HG02885 (cell line): ENCODE measurements around the gene HS3ST5.
"Not testable (repeated sequence)": the region's sequence is repeated elsewhere in the genome, so short reads cannot be mapped to it uniquely, and the experiment has no call there.

Experiments used
- ATAC-seq: cut with Tn5 transposase; IDR thresholded peaks from one replicate; pipeline ENCODE4 v1.9.1; 2021; ENCODE audit warnings: mild to moderate bottlenecking; ENCODE audit not compliant: unreplicated experiment, poor library complexity

The HS3ST5 gene

DNA sequence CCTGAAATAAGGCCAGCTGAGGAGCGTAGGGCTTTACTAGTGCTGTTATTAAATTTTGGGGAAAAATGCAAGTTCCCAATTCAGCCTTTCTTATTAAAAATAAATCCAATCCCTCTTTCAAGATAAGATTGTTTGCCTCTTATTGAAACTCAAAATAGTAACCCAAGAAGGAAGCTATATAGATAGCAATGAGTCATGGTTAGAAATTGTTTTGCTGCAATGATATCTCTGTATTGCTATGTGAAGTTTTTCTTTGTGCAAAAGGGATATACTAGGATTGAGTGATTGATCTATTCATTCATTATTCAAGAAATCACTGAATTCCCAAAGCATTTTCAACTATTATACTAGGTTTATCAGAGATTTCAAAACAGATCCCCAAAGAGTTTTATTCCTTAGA lies 278.9 kb downstream of the HS3ST5 start:
- no peak for ATAC-seq

DNA sequence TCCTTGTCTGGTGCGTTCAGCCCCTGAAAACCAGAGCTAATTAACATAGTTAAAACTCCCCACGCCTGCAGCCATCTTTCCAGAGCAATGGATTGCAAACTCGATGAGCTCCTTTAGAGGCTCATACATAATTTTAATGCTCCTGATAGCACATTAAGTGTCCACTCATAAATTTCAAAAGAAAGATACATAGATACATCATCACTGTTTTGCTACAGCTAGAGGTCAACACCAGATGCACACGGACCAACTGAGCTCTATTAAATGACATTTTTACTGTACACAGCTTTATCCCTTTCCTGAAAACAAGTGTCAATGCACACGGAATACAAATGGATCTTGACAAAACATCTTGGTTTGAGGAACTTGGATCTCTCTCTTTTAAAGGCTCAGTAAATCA lies 280.6 kb downstream of the HS3ST5 start:
- ATAC-seq: no peak

DNA sequence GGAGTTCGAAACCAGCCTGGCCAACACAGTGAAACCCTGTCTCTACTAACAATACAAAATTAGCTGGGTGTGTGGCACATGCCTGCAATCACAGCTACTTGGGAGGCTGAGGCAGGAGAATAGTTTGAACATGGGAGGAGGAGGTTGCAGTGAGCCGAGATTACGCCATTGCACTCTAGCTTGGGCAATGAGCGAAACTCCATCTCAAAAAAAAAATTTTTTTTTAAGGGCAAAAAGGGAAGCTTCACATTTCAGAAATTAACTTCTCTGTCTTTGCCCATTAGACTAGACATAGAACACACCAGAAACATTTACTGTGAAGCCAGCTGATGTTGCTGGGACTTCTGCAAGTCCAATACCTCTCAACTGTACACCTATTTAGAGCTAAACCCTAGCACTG lies 281.1 kb downstream of the HS3ST5 start:
- ATAC-seq: no peak

DNA sequence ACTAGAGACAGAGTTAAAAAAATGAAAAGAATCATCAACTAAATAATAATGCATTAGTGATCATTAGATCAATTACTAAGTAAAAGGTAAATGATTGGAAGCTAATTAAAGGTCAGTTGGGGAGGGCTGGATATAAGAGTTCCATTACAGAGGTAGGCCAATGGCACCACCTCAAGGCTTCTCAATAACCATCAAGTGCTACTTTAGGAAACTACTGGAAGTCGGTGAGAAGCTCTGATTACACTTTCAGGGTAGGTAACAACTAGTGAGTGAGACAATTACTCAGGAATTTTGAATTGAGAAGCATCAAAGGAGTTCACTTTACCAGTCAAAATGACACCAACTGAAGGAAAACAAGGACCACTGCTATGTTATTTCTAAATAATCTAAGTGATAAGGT lies 281.7 kb downstream of the HS3ST5 start:
- no peak for ATAC-seq

DNA sequence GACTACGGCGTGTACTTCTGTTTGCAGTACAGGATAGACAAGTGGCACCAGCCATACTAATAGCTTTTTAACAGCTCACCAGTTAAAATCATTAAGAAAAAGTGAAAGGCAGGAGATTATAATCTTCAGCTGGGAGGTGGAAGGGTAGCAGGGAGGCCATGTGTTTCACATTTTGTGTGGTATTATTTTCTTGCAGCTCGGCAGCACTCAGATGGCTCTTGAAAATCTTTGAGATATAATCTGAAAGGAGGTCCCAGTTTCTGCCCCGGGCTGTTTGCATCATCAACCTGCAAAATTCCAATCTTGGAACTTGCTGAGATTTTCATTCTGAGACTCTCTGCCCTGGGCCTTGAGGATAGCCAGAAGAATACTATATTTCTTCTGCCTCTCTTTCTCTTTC lies 284.4 kb downstream of the HS3ST5 start:
- no peak for ATAC-seq

DNA sequence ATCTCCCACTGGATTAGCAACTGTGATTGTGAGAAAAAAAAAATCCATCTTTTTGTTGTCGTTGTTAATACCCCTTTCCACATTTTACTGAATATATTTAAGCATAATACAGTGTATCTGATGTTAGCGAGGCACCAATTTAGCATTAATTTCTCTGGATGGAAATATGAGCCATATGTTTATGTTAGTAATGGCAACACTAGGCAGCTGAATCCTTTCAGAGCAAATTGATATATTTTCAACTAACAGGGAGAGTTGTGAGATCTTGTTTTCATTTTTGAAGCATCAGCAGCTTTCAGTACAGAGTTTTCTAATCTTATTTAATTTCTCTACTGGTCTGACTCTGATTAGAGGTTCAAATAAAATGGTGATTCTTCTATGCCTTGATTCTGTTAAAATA lies 287.1 kb downstream of the HS3ST5 start:
- ATAC-seq: no peak

DNA sequence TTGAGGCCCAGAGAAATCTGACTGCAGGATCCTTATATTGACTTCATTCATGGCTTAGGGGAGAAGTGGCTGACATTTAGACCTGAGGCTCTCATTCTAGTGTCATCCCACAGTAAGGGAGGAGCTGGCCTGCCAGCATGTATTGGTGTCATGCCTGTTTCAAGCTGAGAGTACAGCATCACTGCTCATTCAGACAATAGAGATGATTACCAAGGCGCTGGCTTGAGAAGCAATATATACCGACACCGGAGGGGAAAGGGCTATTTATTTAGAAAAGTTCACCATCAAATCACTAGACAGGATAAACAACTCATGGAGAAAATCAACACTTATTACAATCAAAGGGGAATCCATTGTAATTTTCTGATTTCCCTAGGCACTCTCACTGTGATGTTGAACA lies 287.5 kb downstream of the HS3ST5 start:
- ATAC-seq: no peak

DNA sequence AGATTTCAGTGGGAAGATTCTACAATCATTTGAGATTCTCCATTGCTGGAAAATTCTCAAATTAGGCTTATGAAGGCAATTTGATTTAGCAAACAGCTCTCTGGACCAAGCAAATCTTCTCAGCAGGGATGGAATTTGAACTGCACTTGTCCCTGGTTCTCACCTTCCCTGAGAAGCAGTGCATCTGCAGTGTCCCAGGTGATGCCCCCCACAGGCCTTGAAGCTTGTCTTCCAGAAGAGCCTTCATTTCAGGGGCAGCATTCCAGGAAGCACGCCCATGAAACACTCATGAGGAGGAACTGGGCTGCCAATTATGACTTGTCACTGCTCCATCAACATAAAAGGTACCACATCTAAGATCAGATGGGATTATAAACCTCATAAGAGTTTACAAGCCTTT lies 289.0 kb downstream of the HS3ST5 start:
- ATAC-seq: no peak

DNA sequence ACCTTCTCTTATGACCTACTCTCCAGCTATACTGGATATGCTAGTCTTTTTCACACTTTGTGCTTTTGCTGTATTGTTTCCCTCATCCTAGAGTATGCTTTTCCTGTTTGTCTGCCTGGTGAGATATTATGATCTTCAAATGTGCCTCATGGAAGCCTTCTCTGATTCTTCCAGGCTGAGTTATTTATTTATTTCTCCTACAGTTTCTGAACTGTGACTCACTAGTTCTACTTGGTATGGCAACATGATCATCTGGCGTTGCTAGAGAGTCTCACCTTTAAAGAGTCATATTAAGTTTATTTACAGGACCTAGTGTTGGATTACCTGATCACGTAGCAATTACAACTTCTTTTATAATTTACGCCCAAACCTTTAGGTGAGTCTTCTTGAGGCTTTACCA lies 290.7 kb downstream of the HS3ST5 start:
- ATAC-seq: no peak

DNA sequence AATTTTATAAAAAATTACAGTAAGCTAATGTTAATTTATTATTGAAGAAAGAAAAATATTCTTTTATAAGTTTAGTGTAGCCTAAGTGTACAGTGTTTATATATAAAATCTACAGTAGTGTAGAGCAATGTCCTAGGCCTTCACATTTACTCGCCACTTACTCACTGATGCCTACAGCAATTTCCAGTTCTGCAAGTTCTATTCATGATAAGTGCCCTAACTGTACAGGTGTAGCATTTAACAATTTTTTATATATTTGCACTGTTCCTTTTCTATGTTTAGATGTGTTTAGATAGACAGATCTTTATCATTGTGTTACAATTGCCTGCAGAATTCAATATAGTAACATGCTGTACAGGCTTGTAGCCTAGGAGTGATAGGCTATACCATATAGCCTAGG lies 291.8 kb downstream of the HS3ST5 start:
- ATAC-seq: no peak

DNA sequence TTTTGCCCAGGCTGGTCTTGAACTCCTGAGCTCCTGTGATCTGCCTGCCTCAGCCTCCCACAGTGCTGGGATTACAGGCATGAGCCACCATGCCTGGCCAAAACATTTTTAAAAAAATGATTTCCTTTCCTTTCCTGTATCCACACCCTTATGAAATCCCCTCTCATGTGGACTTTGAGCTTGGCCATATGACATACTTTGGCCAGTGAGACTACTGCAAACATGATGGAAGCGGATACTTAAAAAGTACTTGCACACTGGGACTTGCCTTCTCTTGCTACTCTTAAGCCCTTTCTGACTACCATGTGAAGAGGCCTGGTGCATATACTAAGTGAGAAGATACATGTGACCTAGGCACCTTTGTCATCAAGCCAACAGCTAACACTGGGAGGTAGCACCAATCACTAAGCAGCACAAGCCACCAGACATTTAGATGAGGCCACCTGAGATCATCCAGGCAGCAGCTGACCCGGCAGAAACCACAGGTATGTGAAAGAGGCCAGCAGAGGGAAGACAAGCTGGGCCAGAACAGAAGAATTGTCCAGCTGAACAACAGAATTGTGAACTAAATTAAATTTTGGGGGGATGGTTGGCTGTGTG lies 293.4 kb downstream of the HS3ST5 start:
- ATAC-seq: no peak

DNA sequence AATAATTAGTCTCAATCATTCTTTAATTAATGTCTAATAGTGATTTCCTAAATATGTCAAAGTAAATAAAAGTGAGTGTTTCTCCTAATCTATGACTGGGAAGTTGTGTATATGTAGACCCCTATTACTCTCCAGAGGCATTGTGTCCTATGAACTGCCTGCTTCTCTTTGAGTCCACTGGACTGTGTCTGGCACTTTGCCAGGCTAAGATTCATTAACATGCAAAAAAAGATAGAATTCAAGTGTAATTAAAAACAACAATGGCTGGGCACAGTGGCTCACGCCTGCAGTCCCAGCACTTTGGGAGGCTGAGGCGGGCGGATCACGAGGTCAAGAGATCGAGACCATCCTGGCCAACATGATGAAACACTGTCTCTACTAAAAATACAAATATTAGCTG lies 298.3 kb downstream of the HS3ST5 start:
- not testable (repeated sequence) for ATAC-seq

DNA sequence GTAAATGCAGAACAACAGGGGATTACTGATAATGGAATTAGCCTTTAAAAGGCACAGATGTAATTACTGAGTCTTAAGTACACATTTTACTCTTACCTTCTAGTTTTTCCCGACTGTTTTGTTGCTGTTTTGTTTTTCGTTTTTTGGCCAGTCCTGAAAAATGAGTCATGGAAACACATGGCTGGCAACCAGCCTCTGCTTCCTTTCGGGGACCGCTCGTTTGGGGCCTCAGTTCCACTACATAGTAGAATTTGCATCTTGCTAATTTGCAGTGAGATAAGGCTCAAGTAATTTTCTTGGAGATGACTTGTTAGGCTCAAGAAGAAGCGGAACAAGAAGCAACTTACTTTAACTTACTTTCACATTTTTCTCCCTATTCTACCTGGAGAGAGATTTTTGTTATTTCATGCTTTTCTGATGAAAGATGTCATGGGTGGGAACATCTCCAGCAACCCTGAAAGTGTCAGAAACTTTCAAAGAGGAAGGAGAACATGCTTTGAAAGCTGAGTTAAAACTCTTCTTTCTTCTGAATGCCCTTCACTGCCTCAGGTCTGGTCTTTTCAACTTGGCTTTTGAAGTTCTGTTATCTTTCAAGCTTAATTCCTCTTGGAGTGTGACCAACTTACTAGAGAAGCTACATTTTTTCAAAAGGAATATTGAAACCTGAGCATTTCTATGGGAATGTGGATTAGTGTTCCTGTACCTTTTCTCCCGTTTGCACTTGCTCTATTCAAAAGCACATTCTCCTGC lies 300.4 kb downstream of the HS3ST5 start:
- no peak for ATAC-seq

DNA sequence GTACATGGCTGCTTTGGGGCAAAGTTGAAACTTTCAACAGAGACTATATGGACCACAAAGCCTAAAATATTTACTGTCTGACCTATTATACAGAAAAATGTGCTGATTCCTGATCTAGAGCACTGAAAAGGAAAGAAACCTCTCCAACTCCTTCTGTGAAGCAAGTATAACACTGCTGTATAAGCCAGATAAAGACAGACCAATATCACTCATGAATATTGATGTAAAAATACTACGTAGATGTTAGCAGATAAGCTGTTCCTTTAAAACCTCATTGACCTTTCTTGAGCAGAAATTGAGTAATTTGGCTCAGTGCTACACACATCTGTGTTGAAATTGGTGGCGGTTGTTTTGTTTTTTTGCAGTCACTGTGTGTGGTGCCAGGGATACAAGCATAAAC lies 302.0 kb downstream of the HS3ST5 start:
- no peak for ATAC-seq

DNA sequence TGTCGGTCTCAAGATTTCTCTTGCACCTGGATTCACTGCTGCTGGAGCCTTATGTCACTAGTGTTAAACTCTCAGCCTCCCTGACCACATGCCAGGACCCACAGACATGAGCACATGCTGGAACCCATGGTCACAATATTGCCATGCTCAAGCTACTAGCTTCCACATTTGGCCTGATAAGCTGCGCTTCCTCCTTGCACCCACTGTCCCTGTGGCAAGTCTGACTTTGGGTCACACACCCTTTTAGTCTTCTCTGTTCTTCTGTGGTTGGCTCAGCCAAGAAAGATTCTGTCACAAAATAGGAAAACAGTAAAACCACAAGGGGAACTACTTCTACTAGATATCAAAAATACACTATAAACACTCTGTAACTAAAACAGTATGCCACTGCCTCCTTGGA lies 303.0 kb downstream of the HS3ST5 start:
- ATAC-seq: no peak

DNA sequence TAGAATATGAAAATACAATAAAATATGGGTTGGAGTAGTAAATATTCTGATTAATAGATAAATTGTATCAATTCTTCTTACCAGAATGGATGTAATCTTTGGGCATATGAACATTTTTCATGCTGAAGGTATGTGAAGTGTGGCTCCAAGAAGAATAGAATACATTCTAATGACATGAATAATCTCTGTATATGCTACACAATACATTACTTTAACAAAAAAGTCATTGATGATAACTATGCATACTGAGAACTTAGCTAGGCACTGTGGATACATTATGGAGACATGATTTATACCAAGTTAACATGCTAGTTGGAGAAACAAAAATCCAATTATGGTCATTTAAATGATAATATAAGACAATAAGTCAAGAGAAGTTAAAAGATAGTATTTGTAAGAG lies 309.2 kb downstream of the HS3ST5 start:
- no peak for ATAC-seq

DNA sequence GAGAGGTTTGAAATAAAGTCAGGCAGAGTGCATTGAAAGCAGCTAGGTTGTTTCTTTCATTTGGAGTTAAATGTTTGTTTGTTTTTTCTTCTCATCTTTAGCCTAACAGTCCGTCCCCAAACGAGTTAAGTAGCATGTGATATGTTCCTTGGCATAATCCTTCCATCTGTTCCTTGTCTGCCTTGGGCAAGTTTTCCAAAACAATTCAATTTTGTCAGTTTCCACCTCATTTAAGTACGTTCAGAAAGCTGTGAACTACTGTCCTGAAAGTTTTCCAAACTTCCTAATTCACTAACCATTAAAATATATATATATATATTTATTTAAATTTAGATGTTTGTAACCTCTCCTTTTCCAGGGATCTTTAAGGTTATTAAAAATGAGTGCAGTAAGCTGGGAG lies 310.1 kb downstream of the HS3ST5 start:
- ATAC-seq: no peak

DNA sequence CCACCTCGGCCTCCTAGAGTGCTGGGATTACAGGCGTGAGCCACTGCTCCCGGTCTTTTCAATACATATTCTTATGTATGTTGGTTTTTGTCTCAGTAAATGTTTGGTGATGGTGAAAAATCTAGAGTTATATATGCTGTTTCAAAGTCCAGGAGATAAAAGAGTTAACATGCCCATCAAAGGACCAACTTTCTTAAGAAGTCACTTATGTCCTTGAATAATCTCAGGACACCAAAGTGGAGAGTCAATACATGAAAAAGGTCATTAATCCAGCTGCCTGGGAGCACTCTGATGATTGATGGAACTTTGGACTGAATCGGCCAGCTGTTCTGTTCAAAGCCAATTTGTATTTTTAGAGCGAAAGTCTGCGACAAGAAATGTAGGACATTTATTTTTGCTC lies 312.1 kb downstream of the HS3ST5 start:
- ATAC-seq: no peak

DNA sequence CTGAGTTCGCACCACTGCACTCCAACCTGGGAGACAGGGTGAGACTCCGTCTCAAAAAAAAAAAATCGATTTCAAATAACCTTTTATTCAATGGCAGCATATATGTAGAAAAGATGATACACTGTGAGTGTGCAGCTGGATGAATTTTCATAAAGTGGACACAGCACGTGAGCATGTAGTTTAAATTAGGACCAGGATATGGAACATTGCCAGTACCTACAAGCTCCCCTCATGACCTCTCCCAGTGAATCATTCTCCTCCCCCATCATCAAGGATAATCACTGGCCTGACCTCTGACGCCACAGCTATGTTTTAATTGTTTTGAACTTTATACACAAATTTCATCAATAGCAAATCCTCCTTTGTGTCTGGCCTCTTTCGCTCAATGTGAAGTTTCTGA lies 318.1 kb downstream of the HS3ST5 start:
- ATAC-seq: no peak

DNA sequence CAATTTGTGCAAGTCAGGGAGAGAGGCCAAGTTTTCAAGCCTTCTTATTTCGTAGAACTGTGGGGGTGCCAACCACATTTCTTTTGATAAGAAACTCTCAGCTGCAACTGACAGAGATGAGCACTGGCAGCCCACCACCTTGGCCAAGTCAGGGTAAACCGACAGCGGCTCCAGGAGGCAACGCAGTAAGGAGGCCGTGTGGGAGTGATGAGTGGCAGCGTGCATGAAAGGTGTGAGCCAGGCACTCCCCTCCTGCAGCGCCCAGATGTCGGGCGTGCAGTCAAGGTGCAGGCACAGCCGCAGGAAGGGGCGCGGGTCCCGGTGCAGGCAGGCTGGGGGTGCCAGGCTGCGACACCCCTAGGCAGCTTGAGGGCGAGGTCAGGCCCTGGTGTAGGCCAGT lies 322.6 kb downstream of the HS3ST5 start:
- no peak for ATAC-seq

DNA sequence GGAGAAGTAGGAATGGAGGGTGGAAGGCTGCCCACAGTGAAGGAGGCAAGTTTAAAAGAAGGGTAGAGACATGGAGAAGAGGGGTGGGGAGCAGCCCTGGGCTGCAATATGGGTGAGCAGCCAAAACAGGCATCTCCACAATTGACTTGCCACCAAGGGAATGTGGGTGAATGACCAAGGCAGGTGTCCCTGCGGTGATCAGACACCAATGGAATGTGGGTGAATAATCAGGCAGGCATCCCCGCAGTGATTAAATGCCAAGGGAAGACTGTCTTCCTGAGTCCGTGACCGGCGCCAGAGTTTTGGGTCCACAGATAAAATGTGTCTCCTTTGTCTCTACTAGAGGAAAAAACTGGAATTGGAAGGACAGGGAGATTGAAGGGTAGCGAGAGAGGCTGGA lies 325.7 kb downstream of the HS3ST5 start:
- not testable (repeated sequence) for ATAC-seq

DNA sequence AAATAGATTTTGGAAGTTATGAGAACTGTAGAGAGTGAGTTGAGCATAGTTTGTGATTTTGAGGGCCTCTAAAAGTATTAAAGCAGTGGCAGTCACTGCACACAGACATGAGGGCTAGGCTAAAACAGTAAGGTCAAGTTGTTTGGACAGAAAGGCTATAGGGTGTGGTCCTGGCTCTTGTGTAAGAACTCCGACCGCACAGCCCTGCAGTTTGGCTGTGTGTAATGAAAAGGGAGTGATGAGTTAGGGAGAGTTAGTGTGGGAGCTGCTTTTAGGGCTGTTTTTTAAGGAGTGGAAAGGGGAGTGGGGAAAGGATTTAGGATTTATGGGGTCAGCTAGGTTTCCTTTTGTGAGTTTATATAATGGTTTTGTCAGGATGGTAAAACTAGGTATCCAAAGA lies 328.7 kb downstream of the HS3ST5 start:
- ATAC-seq: not testable (repeated sequence)
